GM10847 (cell line): Measurements from ENCODE around the gene MAPK4.

Source experiments
- POLR2A ChIP-seq: IDR thresholded peaks from 2 replicates; pipeline ENCODE4 v1.6.1; 2011; ENCODE audit not compliant: insufficient read length; ENCODE audit errors: extremely low read depth

The MAPK4 gene

DNA sequence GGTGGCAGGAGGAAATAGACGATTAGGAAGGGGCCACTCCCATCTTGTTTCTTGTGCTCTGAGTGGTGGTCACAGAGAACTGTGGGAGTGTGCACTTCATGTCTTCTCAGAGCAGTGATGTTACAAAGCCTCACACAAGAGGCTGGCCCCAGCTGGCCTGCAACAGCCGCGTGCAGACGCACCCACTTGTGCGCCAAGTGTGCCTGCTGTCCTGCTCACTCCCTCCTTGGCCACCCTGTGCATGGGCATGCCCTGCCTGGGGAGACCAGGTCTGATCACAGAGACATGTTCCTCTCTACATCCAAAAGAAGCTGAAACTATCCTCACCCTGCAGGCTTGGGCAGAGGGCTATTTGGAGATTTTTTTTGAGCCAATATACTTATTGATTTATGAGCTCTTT, 151.5 kb downstream of the MAPK4 start:
- TF ChIP-seq POLR2A: no peak

DNA sequence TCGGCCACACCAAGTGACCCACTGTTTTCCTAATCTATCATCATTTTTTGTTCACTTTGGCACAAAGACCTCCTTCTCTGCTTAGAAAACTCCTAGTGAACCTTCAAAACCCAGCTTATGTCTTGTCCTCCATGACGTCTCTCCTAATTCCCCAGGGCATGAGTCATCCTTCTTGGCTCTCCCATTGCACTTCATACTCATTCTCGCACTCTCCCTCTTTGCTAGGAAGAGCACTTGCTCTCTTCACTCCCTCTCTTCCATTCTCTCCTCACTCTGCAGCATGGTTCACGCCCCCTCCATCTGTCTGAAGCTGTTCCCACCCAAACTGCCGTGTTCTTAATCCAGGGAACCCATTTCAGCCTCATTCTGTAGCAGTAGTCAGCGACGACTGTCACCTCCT, 156.0 kb downstream of the MAPK4 start:
- no peak for TF ChIP-seq POLR2A

DNA sequence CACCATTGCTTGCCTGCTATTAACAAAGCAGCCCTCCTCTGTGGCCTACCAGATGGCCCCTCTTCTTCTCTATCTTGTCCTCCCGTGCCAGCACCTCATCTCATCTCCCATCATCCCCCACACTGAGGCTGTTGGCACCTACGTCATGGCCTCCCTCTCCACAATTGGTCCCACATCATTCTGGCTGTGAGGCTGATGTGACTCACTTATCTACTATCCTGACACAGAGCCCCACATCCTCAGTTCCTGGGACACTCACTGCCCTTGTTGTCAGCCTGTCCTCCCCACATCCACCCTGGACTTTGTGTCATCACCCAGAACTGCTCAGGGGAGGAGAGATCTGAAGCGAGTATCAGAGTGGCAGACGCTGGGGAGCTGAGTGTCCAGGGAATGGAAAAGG, 157.0 kb downstream of the MAPK4 start:
- TF ChIP-seq POLR2A: no peak

DNA sequence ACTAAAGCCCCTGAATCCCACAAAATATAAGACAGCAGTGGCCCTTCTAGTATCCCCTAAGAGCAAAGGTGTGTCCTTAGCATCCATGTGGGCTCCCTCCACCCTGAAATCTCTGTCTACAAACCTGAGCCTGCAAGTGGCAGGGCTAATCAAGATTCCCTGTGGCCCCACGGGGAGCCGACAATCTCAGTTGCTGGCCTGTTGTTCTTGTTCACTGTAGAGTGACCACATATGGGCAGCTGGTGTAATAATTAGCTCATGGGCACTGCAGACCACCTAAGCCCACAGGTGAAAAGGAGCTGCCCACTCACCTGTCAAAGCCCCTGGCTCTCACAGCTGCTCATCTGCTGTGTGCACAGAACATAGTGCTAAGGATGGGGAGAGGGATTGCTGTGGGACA, 157.7 kb downstream of the MAPK4 start:
- no peak for TF ChIP-seq POLR2A

DNA sequence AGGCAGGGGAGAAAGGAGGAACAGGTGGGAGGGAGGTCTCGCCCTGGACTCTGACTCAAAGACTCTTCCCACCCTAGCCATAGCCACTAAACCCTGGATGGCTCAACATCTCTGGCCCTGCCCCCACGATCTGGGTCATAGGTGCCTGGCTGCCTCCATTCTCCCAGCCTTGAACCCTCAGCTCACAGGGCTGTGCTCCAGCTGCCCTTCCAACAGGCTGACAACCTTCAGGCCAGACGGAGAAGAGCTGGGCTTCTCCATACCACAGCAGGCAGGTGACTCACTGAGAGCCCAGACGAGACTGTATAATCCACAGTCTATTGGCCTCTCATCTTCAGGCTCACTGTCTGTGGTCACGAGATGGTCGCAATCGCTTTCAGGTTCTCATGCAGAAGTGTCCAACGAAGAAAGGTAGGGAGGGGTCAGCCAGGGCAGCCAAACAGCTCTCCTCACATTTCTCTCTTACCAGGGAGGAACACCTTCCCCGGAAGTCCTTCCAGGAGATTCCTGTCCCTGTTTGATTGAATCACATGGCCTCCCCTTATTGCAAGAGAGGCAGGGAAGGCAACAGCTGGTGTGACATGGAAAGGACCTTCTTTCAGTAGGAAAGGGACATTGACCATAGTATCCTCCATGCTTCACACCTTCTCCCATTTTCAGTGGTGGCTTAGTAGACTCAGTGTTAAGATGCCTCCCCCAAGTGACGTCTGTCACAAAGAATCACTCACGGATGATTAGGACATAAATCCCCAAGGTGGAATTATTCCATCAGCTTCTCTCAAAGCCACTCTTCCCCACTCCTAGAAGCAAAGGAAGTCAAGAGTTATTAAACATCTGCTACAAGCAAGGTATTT, 159.8 kb downstream of the MAPK4 start:
- no peak for TF ChIP-seq POLR2A

DNA sequence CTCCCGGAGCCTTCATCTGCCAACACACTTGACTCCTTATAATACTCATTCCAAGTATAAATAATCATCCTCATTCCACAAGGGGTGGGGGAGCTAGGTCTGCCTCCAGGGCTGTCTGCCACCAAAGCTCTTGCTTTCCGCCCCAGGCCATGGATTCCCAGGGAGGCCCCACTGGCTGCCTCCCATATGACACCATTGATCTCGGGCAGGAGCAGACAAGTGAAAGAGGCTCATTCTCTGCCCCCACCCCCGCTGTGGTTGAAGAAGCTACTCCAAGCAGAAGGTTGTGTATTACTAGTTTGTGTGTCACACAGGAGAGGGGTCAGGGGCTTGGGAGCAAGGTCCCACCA, 160.4 kb downstream of the MAPK4 start:
- no peak for TF ChIP-seq POLR2A

DNA sequence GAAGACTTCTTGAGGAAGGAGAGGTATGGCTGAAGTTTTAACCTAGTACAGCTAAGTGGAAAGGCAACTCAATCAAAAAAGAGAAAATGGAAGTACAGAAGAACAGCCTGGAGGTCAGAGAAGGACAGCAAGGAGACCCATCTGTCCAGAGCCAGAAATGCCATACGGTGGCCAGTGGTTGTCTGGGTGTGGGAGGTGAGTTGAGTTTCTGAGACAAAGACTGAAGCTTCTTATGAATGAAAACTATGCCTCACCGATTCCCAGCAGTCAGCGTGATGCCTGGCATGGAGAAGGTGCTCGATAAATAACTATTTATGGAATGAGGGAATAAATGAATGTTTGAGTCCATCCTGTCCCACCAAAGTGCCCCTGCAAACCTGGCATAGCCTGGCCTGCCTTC, 161.1 kb downstream of the MAPK4 start:
- no peak for TF ChIP-seq POLR2A

DNA sequence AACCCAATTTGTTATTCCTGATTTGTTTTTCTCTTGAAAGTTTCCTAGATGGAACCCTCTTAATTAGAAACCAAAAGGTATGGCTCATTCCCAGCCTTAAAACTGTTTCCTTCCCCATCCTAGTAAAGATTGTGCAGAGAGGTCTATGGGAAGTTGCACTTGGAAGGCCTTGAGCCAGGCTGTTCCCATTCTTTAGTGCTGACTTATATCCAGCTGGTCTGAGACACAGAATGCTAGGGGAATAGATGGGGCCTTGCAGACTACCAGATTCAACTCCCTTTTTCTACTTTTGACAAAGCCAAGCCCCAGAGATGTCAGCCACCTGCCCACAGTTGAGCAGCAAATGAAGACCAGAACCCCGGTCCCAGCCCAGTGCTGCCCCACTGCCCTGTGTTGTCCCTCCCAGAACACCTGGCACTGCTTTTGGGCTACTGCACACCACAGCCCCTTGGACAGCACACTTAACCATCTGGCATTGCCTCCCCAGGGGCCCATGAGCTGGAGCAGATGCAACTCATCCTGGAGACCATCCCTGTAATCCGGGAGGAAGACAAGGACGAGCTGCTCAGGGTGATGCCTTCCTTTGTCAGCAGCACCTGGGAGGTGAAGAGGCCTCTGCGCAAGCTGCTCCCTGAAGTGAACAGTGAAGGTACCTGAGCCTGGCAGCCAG, 161.7 kb downstream of the MAPK4 start:
- no peak for TF ChIP-seq POLR2A

DNA sequence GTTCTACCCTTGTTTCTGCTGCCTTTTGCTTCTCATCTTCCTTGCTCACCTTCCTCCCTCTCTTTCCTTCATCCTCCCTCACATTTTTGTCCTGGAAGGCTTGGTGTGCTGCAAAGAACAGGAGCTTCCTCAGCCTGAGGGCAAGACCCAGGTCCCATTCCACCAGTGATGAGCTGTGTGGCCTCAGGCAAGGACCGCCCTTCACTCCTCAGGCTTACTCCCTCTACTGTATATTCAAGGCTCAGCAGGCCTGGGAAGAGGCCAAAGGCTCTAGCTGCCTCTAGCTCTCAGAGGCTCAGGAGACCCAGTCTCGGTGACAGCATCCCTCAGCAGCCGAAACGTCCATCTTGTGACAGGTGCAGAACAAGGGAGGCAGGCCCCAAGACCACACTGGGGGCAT, 162.4 kb downstream of the MAPK4 start:
- TF ChIP-seq POLR2A: no peak

DNA sequence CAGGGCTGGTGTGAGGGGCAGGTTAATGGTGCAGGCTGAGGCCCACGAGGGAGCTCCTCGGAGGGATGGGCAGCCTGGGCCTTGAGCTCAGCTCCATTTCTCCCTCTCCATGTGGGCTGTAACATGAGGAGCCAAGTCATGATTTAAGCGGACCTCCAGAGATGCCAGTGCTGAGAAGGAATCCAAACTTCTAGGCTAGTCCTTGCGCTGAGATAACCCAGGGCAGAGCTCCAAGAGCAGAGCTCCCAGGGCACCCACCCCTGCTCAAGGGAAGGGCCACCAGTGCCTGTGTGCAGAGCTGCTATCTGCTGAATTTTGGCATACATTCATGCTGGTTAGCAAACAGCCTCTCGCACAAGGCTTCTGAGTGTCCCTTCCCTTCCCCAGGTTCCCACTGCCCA, 164.9 kb downstream of the MAPK4 start:
- TF ChIP-seq POLR2A: no peak

DNA sequence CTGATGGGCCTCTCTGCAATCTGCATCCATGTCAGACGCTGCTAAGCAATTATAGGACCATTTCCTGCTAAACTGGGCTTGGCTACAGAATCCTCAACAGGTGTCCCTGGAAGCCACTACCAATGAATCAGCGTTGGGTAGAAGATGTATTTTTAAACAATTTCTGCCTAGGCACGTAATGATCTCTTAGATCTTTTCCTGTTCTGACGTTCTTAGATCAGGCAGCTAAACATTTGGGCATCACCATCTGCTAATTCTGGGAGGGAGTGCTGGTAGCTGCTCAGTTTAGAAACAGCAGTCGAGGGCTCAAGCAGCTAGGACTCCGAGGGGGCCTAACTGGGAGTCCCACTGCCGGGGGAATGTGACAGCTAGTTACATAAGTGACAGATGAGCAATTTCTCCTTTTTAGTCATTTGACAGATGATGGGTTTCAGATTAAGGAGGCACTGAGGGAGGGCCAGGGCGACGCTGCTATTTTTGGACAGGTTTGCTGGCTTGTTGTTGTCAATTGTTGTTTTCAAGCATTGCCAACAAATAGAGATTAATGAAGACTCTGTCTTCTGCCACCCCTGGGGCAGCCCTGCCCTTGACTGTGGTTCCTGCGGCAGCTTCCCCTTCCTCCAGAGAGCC, 167.2 kb downstream of the MAPK4 start:
- no peak for TF ChIP-seq POLR2A

DNA sequence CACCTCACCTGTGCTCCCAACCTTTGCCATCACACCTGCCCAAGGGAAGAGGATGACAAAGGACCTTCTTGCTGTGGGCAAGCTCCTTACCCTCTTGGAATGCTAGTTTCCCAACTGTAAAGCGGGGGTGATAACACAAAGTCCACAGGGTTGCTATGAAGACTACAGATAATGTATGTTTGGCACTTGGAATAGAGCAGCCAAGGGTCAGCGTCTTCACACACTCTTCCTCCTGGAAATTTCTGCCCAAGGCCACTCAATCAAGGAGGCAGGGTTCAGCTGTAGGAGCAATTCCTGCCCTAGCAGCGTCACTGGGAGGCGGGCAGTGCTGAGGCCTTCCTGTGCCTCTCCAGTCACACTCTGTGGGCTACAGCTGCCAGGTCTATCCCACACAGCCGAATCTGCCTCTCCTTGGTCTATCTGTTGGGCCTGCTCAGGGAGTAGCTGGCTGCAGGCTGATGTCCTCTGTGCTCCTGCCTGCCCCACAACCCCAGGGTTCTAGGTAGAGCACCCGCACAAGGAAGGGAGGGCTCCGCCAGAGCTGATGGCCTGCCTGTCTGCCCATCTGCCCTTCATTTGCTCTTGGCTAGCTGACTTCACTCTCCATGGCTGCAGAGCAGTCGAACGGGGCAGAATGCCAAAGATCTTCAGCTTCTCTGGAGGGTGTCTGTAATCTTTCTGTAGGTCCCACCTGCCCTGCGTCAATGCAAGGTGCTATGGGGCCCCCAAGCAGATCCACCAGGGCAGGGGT, 168.0 kb downstream of the MAPK4 start:
- no peak for TF ChIP-seq POLR2A

DNA sequence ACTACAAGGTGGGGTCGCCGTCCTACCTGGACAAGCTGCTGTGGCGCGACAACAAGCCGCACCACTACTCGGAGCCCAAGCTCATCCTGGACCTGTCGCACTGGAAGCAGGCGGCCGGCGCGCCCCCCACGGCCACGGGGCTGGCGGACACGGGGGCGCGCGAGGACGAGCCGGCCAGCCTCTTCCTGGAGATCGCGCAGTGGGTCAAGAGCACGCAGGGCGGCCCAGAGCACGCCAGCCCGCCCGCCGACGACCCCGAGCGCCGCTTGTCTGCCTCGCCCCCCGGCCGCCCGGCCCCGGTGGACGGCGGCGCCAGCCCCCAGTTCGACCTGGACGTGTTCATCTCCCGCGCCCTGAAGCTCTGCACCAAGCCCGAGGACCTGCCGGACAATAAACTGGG, 169.5 kb downstream of the MAPK4 start:
- no peak for TF ChIP-seq POLR2A

DNA sequence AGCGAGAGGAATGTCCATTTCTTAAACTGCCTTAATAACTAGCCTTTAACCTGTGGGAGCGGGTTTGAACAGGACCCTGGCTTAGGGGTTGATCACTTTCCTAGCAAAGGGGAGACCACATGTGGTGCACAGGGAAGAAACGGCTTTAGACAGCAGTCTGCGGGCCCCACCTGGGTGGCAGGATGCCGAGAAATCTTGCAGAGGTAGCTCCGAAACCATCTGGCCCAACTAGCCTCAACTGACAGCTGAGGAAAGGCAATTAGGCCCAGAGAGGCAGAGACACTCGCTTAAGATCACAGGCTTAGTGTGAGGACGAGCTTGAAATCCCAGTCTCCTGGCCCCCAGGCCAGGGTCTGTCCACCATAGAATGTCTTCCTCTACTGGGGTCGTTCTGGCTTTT, 170.1 kb downstream of the MAPK4 start:
- no peak for TF ChIP-seq POLR2A

DNA sequence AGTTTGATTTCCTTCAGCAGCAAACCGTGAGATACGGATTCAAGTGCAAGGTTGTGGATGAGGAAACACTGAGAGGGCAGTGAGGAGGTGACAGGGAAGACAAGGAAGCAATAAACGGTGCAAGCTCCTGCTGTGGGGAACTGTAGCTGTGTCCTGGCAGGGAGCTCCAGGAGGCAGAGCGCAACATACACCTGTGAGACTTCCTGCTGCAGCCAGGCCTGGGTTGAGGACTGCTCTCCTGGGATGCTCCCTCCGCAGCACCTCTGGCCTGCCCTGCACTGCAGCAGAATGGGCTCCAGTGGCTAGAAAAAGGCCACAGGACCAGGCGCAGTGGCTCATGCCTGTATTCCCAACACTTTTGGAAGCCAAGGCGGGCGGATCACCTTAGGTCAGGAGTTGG, 174.5 kb downstream of the MAPK4 start:
- TF ChIP-seq POLR2A: no peak

DNA sequence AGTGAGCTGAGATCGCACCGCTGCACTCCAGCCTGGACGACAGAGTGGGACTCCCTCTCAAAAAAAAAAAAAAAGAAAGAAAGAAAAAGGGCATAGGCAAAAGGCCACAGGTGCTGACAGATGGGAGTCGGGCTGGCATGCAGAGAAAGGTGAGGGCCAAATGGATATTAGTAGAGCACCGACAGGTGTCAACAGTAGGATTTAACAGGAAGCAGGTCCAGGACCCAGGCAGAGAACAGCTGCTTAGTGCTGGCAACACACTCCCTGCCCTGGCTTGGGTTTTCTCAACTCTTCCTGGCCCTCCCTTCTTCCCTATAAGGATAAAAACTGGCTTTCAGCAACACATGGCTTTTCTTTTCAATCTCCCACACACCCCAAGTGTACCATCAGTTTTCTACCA, 175.0 kb downstream of the MAPK4 start:
- no peak for TF ChIP-seq POLR2A

DNA sequence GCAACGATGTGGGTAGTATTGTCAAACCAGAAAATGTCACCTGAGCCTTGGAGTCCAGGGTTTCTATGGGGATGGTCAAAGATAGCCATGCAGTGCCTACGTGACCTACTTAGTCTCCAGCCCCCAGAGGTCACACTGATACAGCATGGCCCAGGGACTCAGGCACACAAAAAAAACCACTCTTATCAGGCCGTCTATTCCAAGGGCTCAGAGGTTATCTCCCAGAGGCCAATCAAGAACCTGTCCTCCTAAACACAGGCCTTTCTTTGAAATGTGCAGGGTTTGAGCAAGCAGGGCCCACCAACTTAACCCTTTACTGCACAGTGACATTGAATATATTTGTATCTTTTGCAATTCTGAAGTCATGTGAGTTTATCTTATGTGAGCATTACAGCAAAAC, 177.2 kb downstream of the MAPK4 start:
- TF ChIP-seq POLR2A: no peak
